Measurements from ENCODE around the gene IMPACT. TPM values are rescaled to one million over a fixed set of nuclear protein-coding genes. Genes with fewer than 3 reads are reported as not detected.

Gene IMPACT
- 19.8 and 21.6 TPM in 2 replicates for total RNA-seq

GRCh38 chr18:24426398-24427294 is at the start of gene IMPACT:
Gene IMPACT, plus strand, starts transcription at chr18:24426670. Its CDS starts 87 bp downstream, at chr18:24426757.

GRCh38 chr18:24397694-24398368 is 28.6 kb upstream of the IMPACT start, which contains the start of gene OSBPL1A:
Gene OSBPL1A, minus strand, starts transcription at chr18:24397824. Its CDS starts 20,291 bp downstream, at chr18:24377533.

GRCh38 chr18:24460388-24460787 is 33.9 kb downstream of the IMPACT start, which contains the start of gene HRH4:
Gene HRH4, plus strand, starts transcription at chr18:24460637. Its CDS starts 92 bp downstream, at chr18:24460729.

Other genes starting within 250 kb of the IMPACT start
- gene OSBPL1A, start 28.8 kb upstream of the IMPACT start, total RNA-seq = 12.9 and 17.4 TPM in 2 replicates
- not detected in 2 replicates for gene HRH4, start 34.0 kb downstream of the IMPACT start, total RNA-seq